NCI-H82 (cell line): Measurements from ENCODE around the gene SWAP70.
"Not testable (repeated sequence)": the region's sequence is repeated elsewhere in the genome, so short reads cannot be mapped to it uniquely, and the experiment has no call there.

Experiments used
- DNase-seq: peaks from one replicate; lab custom pipeline; 2025; lab: John Stamatoyannopoulos, UW

The SWAP70 gene

DNA sequence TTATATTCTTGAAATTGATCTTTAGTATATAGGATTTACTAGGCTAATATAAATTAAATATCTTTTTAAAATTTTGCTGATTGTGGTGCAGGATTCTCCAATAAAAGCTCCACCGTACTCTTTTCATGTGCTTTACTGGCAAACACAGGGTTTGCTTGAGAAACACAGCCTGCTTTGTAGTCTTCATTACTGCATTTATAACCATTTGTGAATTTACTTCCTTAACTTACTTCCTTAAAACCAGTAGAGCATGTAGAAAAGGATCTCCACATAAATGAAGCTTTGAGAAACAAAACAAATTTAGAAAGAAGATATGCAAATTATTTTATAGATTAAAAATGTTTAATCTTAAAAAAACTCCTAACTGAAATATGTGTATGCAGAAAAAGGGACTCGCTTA is 28.8 kb downstream of the SWAP70 start:
- DNase-seq = no peak

DNA sequence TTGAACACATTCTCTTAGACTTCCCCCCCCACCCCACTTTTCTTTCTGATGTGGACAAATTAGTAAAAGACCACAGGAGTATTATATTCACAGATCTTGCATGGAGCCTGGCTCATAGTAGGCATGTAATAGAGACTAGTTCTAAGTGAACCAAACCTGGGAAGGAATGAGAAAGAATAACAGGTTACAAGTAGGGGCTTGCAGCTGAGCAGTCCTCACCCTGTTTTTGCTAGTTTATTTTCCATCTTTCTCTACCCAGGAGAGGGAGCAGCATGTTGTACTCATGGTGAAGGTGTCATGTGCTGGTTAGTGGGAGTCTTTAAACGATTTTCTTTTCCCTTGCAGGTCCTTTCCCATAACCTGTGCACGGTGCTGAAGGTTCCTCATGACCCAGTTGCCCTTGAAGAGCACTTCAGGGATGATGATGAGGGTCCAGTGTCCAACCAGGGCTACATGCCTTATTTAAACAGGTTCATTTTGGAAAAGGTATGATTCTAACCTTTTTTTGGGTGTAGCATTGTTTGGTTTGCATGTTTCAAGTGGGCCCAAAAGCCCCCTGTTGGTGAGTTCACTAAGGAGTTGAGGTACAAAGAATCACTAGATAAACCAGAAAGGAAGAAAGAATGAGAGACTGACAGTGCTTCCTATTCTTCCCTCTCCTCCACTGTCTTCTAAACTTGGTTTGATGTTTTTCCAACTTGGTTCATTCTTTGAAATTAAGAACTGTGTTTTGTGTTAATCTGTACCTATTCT is 30.1 kb downstream of the SWAP70 start:
- DNase-seq = no peak

DNA sequence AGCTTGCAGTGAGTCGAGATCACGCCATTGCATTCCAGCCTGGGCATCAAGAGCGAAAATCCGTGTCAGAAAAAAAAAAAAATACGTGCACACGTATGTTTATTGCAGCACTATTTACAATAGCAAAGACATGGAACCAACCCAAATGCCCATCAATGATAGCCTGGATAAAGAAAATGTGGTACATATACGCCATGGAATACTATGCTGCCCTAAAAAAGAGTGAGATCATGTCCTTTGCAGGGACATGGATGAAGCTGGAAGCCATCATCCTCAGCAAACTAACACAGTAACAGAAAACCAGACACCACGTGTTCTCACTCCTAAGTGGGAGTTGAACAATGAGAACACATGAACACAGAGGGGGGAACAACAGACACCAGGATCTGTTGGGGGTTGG is 31.4 kb downstream of the SWAP70 start:
- not testable (repeated sequence) for DNase-seq

DNA sequence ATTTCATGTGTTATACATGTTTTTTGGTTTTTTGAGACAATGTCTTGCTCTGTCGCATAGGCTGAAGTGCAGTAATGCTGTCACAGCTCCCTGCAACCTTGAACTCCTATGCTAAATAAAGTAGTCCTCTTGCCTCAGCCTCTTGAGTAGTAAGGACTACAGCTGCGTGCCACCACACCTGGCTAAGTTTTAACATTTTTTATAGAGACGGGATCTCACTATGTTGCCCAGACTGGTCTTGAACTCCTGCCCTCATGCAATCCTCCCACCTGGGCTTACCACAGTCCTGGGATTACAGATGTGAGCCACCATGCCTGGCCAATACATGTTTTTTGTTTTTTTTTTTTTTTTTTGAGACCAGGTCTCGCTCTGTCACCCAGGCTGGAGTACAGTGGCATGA is 33.9 kb downstream of the SWAP70 start:
- no peak for DNase-seq

DNA sequence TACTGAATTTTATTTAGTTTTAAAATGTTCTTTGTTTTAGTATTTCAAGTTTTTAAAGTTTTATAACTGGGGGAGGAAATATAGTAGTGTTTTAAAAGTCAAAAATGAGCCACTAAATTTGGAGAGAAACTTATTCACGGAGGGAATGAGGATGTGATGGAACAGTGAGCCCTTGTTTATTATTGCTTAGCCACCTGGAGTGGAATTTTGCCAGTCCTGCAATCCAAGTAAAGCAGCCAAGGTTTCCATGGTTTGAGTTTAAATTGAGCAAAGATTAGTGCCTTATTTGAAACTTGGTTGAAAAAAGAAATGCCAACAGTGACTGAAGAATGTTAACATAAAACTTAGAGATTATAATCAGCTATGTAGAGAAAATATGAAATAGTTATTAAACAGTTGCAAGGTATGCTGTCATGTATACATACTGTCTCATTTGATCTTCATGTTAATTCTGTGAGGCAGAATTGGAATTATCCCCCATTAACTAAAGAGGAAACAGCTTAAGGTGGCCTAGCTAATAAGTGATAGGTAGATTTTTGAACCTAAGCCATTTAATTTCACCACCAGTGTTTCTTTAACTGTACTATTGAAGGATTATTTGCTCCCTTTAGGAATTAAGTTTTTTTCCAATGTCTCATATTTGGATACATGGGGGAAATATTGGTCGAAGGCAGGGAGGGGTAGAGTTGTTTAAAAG is 36.4 kb downstream of the SWAP70 start:
- DNase-seq = peak; percentile 20

DNA sequence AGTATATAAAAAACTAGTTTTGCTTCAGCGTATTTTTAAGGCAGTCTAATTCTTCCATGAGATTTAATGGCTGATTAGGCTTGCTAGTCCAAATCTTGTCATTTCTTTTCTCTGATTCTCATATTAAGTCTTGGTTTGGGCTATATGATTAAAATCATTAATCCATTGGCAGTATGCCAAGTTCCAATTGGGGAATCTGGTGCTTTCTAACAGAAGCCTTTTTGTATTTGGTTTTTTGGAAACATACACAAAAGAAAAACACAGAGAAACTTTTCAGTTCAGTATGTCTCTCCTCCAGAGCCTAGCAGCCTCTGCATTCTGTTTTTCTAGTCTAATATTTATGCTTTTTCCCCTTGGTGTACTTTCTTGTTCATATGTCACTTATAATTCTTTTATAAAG is 37.9 kb downstream of the SWAP70 start:
- DNase-seq = peak; percentile 46

DNA sequence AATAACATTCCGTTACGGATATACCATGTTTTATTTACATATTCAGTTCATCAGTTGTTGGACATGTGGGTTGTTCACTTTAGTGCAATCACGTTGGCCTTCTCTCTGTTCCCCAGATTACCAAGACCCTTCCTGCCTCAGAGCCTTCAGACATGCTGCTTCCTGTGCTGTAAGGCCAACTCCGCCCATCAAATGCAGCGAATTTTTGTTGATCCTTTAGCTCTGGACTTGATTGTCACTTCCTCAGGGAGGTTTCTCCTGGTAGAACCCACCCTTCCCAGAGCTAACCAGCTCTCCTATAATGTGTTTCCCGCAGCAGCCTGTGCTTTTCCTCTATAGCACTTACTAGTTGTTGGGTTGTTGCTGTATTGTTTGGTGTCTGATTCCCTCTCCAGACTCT is 39.4 kb downstream of the SWAP70 start:
- no peak for DNase-seq

DNA sequence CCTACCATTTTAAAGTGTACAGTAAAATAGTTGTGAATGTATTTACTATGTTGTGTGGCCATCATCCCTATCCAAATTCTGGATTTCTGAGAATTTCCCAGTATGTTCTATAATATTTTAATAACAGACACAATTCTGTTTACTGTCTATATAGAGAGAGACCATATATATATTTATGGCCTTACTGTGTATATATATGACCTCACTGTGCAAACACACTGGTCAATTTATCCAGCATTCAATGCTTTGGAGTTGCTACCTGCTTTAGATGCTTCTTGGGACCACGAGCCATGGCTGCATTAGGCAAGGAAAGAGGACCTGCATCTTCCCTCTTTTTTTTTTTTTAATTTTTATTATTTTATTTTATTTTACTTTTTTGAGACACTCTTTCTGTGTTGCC is 40.2 kb downstream of the SWAP70 start:
- DNase-seq = no peak

DNA sequence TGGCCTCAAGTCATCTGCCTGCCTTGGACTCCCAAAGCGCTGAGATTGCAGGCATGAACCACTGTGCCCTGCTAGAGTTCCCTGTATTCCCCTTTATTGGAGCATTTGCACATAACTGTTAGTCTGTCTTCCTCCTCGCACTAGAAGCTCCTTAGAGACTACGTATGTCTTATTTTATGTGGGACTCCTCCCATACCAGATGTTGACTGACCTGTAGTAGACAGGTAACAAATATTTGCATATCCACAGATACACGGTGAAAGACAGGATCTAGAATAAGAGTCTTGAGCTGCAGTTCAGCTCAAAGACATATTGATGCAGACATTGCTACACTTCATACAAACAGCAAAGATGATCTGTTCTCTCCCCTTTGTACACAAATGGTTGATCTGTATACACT is 40.7 kb downstream of the SWAP70 start:
- DNase-seq = no peak

DNA sequence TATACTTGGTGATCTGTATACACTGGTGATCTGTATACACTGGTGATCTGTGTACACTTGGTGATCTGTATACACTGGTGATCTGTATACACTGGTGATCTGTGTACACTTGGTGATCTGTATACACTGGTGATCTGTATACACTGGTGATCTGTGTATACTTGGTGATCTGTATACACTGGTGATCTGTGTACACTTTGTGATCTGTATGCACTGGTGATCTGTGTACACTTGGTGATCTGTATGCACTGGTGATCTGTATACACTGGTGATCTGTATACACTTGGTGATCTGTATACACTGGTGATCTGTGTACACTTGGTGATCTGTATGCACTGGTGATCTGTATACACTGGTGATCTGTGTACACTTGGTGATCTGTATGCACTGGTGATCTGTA is 41.5 kb downstream of the SWAP70 start:
- not testable (repeated sequence) for DNase-seq

DNA sequence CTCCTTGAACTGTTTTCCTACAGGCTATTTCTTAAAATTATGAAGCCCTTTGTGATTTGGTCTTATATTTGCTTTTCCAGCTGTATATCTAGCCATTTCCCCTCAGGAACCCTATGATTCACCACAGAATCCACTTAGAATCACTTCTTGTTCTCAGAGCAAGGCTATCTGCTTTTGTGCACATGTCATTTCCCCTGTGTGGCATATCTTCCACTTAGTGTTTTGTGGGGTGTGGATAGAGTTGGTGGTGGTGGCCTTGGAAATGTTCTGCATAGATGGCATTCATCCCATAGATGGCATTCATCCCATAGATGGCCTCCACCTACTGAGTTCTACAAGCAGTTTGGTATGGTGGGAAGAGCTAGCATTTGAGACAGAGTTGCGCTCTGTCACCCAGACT is 44.7 kb downstream of the SWAP70 start:
- DNase-seq = no peak

DNA sequence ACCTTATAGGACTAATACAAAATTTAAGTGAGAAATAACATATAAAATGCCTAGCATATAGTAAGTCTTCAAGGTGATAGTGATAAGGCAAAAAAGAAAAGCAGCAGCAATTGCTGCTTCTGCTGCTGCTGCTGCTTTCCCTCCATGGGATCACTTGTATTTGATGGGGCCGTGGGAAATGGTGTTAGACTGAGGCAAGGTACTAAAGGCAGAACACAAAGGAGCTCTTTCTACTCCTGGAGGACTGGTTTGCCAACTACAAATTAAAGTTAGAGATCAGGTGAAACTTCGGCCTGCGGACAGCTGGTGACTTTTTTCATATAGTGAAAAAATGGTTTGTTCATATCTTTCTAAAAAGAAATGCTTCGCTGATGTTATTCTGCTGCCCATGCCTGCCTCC is 46.3 kb downstream of the SWAP70 start:
- DNase-seq = no peak

DNA sequence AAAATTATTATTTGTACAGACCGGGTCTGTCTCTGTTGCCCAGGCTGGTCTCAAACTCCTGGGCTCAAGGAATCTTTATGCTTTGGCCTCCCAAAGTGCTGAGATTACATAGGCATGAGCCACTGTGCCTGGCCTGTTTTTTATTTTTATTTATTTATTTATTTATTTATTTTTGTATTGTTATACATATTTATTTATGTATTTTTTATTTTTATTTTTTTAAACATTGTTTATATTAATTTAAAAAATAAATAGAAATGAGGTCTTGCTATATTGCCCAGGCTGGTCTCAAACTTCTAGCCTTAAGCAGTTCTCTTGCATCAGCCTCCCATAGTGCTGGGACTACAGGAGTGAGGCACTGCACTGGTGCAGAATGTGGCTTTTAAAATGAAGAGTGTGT is 47.0 kb downstream of the SWAP70 start:
- no peak for DNase-seq

DNA sequence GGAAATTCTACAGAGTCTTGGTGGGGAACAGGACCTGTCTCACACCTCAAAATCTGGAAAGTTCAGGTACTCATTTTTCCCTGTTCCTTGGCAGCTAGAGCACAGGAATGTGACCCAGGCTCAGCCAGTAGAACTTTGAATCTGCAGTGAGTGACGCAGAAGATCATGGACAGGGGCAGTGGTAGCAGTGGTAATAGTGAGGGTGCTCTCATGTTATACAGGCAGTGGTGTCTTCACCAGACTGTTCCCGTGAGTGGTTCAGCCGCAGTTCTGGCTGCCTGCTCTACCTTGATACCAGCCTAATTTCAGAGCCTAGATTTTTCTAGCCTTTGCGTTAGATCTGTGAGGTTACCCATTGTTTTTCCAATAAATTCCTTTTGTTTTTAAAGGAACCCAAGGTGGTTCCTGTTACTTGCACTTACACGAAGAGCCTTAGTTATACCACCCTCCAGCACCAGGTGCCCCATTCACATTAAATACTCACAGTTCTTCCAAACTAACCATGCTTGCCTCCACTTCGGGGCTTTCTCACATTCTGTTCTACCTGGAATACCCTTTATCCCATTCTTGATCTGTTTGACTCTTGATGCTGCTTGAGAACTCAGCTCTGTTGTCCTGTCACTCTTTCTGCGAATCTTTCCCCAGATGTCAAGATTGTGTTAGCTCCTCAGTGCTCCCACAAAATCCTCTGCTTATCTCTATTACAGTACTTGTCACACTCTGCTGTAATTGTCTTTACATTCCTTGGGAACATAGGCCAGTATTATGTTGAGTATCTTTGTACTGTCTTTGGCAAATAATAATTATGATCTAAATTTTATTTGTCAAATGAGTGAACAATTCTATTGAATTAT is 47.8 kb downstream of the SWAP70 start:
- no peak for DNase-seq

DNA sequence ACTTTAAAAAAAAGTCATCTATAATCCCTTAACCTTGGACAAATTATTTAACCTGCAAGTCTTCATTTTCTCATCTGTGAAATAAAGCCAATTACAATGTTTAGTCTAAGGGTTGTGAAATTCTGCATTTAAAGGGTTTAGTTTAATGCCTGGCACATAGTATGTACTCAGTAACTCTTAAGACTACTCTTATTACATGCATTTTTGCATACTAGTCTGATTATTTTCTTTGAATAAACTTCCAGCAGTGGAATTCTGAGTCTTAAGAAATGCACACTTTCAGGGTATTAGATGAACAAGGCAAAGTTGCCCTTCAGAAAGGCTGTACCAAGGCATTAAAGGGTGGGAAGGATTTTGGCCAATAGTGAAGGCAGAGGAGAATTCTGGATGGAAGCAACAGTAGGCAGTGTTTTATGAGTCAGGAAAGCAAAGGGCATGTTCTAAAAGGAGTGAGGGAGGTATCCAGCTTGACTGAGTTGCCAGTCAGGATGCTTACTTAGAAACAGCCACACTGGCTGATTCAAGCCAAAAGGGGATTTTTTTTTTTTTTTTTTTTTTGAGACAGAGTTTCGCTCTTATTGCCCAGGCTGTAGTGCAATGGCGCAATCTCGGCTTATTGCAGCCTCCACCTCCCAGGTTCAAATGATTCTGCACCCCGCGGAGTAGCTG is 50.5 kb downstream of the SWAP70 start:
- no peak for DNase-seq

DNA sequence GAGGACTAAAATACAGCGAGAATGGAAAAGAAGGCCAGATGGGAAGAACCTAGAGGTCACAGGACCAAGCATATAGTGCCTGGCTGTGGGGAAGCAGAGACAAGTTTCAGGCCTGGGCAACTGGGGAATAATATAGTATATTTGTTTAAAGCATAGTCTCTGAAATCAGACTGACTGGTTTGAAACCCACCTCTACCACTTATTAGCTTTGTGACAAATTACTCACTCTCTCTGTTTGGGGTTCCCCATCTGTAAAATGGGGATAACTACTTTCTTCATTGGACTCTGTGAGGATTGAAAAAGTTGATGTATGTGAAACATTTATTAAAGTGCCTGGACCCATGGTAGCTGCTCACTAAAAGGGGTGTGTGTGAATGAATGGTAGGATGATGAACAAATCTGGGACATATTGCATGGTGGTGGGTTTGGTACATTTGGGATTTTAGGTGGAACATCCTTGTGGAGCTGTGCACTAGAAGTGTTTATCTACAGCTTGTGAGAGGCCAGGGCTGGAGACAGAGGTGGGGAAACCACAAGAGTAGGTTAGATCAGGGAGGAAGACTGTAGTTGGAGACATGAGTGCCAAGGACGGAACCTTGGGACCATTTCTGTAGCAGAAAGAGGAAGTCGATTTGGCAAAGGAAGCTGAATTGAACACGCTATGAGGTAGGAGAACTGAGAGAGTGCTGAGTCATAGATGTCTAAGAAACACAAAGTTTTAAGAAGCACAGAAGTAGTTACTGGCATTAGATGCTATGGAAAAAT is 52.6 kb downstream of the SWAP70 start:
- DNase-seq = no peak

DNA sequence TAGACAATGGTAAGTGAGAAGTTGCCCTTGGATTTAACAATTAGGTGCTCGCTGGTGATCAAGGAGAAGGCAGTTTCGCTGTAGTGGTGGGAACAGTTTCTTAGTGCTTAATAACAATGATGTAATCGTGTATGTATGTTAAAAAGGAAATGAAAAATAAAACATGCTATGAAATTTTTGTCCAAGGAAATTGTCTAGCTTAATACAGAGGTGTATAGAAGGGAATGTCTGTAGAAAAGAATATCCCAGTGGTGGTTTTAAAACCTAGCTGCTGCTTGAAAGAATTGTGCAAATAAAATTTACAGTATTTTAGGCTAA is 53.1 kb downstream of the SWAP70 start:
- no peak for DNase-seq

DNA sequence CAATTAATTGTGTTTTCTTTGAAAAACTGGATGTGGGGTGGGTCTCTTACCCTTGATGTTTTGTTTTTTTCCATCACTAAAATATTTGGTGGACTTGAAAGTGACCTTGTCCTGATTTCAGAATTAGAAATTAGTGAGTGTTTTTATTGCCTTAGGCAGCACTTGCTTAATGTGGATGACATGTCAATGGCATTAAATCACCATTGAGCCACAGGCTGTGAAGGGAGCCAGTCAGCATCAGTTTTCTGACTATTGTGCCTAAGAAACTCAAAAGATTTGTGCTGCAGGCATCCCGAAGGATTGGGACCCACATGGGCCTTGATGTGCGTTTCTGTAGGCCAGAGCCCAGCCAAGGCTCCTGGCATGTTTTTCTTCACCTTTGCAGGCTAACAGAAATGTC is 53.8 kb downstream of the SWAP70 start:
- peak; percentile 52 for DNase-seq

DNA sequence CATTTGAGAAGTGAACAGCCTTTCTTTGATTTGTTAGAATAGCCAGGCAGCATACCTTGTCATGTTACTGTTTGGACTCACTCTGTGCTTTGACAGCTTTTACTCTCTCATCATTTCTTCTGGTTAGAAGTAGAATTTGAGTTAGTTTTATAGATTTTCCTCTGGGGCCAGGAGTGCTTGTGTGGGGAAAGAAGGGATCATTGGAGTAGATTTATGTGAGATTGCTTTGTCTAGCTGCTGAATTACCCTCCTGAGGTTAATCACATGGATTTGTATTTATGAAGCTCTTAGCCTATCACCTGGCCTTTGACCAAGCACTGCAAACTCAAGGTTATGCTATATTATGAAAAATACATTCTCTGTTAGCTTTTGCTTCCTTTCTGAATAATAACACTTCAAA is 54.3 kb downstream of the SWAP70 start:
- peak; percentile 56 for DNase-seq

DNA sequence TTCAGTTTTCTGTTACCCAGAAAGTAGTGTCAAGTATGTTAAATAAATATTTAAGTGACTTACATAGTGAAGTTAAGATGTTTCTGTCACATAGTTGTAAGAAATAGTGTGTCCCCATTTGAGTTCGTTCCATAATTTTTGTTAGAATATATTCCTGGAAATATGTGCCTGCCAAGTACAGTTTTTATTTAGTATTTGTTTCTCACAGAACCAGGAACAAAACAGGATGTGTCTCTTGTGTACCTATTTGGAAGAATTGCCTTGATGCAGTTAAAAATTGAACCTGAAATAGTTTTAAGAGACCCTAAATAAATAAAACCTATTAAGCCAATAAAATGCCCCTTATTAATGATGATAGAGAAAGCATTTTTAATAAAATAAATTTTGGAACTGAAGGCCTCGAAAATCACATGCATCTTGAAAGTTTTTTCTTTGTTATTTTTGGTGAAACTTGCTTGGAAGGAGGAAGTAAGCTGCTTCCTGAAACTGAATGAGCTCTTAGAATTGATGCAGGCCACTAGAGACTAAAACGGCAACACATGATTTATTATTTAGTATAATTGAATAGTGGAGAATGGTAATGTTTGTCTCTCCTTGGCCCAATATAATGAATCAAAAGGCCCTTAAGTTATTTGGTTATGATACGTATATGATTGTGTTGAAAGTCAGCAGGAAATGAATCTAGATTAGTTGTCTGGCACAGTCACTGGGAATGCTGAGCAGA is 55.9 kb downstream of the SWAP70 start:
- DNase-seq = no peak

DNA sequence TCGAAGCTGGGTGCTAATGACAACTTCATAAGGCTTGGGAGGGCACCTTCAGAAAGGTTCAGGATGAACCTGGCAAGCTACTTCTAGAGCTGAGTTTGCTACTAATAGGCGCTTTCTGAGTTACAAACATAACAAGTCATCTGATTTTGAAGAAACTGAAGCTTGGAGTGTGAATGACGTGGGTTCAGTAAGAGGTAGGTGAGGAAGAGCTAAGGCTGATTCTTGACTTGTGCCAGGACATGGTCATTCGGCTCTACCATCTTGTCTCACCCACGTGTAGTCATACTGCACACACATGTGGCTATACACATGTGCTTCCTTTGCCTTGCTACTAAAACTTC is 56.4 kb downstream of the SWAP70 start:
- no peak for DNase-seq
